ENCODE results near the gene HLA-DPB1. TPM values are rescaled to one million over a fixed set of nuclear protein-coding genes. Genes with fewer than 3 reads are reported as not detected.

HLA-DPB1 gene
- total and polyA plus RNA-seq, 8 donors: 15.2 to 326 (median 26.8) TPM

GRCh38 chr6:33105916-33106871 lies 30.4 kb downstream of the HLA-DPB1 start:
- ATAC-seq (no peak), DNase-seq (no peak)
- no peak overlapping the region for H3K27ac ChIP-seq
- no peaks in the 10 kb centered on the region for H3K36me3 ChIP-seq
- H3K27me3 ChIP-seq: peaks cover 0 to 9% of the 10 kb centered on the region in 2 donors
- intact Hi-C loops (cut with DNase I): no loop called here
- no peak overlapping the region for H3K4me3 ChIP-seq
- peaks cover 0 to 10% of the 10 kb centered on the region in 2 donors for H3K9me3 ChIP-seq
- no peak for TF ChIP-seq CTCF (IDR thresholded peaks at IDR 0.05)
- H3K4me1 ChIP-seq: no peaks in the 10 kb centered on the region

- intact Hi-C loops (cut with DNase I): no loop called here
- H3K9me3 ChIP-seq: no peaks in the 10 kb centered on the region
- no peaks in the 10 kb centered on the region for H3K4me1 ChIP-seq
- DNase-seq: no peak
- ATAC-seq: no peak
- peaks cover 0 to 12% of the 10 kb centered on the region in 2 donors for H3K27me3 ChIP-seq
- no peak overlapping the region for H3K4me3 ChIP-seq
- no peaks in the 10 kb centered on the region for H3K36me3 ChIP-seq
- TF ChIP-seq CTCF (IDR thresholded peaks at IDR 0.05): no peak
- H3K27ac ChIP-seq: no peak overlapping the region
Observed at GRCh38 chr6:33107641-33108040, 31.9 kb downstream of the HLA-DPB1 start.

GRCh38 chr6:33108307-33108706 lies 32.5 kb downstream of the HLA-DPB1 start:
- no peaks in the 10 kb centered on the region for H3K9me3 ChIP-seq
- intact Hi-C loops (cut with DNase I): no loop called here
- TF ChIP-seq CTCF (IDR thresholded peaks at IDR 0.05): no peak
- DNase-seq: no peak
- peaks cover 0 to 19% of the 10 kb centered on the region in 2 donors for H3K27me3 ChIP-seq
- no peak overlapping the region for H3K4me3 ChIP-seq
- no peak for ATAC-seq
- no peak overlapping the region for H3K27ac ChIP-seq
- no peaks in the 10 kb centered on the region for H3K36me3 ChIP-seq
- no peaks in the 10 kb centered on the region for H3K4me1 ChIP-seq

- Histone ChIP-seq H3K27me3 (peaks cover 11 to 54% of the 10 kb centered on the region in 2 donors), H3K4me1 (peaks cover 0 to 9% of the 10 kb centered on the region in 2 donors), H3K4me3 (no peak overlapping the region), H3K27ac (no peak overlapping the region), H3K9me3 (no peaks in the 10 kb centered on the region), H3K36me3 (no peaks in the 10 kb centered on the region)
- peak in 2 of 4 donors; percentile 30 to 54 for DNase-seq
- TF ChIP-seq CTCF (IDR thresholded peaks at IDR 0.05): no peak
- intact Hi-C loops (cut with DNase I): loop anchor here in 1 of 2 donors (10.0 kb wide), 1 partner anchor 133 kb away; no protein-coding TSS in a partner anchor
- peak; percentile 98 for ATAC-seq
Observed at GRCh38 chr6:33112148-33112547, 36.4 kb downstream of the HLA-DPB1 start.

- Histone ChIP-seq H3K36me3 (no peaks in the 10 kb centered on the region), H3K9me3 (no peaks in the 10 kb centered on the region), H3K4me1 (peaks cover 0 to 10% of the 10 kb centered on the region in 2 donors), H3K27ac (no peak overlapping the region), H3K27me3 (peaks cover 24 to 64% of the 10 kb centered on the region in 2 donors), H3K4me3 (no peak overlapping the region)
- no peak for DNase-seq
- ATAC-seq: no peak
- intact Hi-C loops (cut with DNase I): loop anchor here in 1 of 2 donors (10.0 kb wide), 1 partner anchor 131 kb away; no protein-coding TSS in a partner anchor
- TF ChIP-seq CTCF (IDR thresholded peaks at IDR 0.05): no peak
Observed at GRCh38 chr6:33113755-33114154, 38.0 kb downstream of the HLA-DPB1 start.

All from left lung (tissue), 10 donors.